Osteoblast (primary cell): Measurements from ENCODE around the gene SERP1. TPM values are rescaled to one million over a fixed set of nuclear protein-coding genes. Genes with fewer than 3 reads are reported as not detected.

Source experiments
- DNase-seq: peaks from one replicate; pipeline ENCODE4 v3.0.0; 2011; ENCODE audit warnings: low spot score, mixed read lengths; ENCODE audit not compliant: insufficient read length; ENCODE audit errors: missing footprints
- H2AFZ ChIP-seq: 2 replicates; pipeline ENCODE4 v1.6.0; 2011; ENCODE audit warnings: mild to moderate bottlenecking, low read length
- H3K27ac ChIP-seq: 2 replicates; pipeline ENCODE4 v1.5.1; 2011; ENCODE audit warnings: mild to moderate bottlenecking, low read depth, low read length, moderate library complexity
- H3K27me3 ChIP-seq: 2 replicates; pipeline ENCODE4 v1.6.0; 2012; ENCODE audit warnings: mild to moderate bottlenecking, control low read depth, inconsistent platforms, low read length, moderate library complexity; ENCODE audit not compliant: insufficient read depth
- H3K36me3 ChIP-seq: 2 replicates; pipeline ENCODE4 v1.5.1; 2011; ENCODE audit warnings: mild to moderate bottlenecking, low read length, control low read depth, moderate library complexity; ENCODE audit not compliant: insufficient read depth
- H3K4me1 ChIP-seq: 2 replicates; pipeline ENCODE4 v1.5.1; 2011; ENCODE audit warnings: mild to moderate bottlenecking, low read length, control low read depth, moderate library complexity; ENCODE audit not compliant: insufficient read depth
- H3K4me2 ChIP-seq: 2 replicates; pipeline ENCODE4 v1.6.0; 2011; ENCODE audit warnings: mild to moderate bottlenecking, low read length; ENCODE audit not compliant: insufficient read depth
- H3K4me3 ChIP-seq: fragments of 200-600 bp; sonication (generic); 3 replicates; pipeline ENCODE4 v1.5.1; 2012; ENCODE audit warnings: mild to moderate bottlenecking, low read length, inconsistent platforms; ENCODE audit not compliant: insufficient read depth
- H3K79me2 ChIP-seq: 2 replicates; pipeline ENCODE4 v1.6.0; 2012; ENCODE audit warnings: mild to moderate bottlenecking, low read length, control low read depth, inconsistent platforms; ENCODE audit not compliant: insufficient read depth
- H3K9me3 ChIP-seq: 2 replicates; pipeline ENCODE4 v1.5.1; 2011; ENCODE audit warnings: low read depth, low read length, control low read depth
- H4K20me1 ChIP-seq: 2 replicates; pipeline ENCODE4 v1.6.0; 2012; ENCODE audit warnings: mild to moderate bottlenecking, low read length, control low read depth; ENCODE audit not compliant: insufficient read depth
- total RNA-seq: library from RNA; depleted of rRNA; stranded (reverse); fragments of >200 nt; gene quantifications from 2 replicates; pipeline ENCODE4 v1.2.3, GENCODE V29; 2012
- TF ChIP-seq, protein P1 (sequence below): IDR thresholded peaks from 2 replicates; pipeline ENCODE4 v1.5.1; 2011; ENCODE audit warnings: mild to moderate bottlenecking, low read depth, low read length, moderate library complexity; ENCODE audit errors: extremely low read depth

SERP1 gene
- total RNA-seq, 1 donor: 124 TPM

DNA sequence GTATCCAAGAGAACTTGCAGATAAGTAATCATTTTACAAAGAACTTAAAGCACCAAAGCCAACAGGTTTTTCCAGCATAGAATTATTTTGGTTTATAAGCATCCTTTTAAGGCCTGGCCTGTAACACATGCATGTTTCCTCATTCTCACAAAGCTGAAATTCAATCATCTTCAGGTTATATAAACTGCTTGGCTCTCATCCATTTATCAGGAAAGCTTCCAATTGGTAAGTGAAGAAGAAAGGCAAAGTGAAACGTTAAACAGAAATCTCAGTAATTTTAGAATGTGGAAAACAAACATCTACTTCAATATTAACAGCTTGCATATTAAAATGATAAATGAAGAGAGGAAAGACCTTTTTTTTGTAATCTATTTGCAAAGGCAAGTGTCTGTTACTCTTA lies 1.6 kb downstream of the SERP1 start:
- peak overlapping the region; percentile 98 for H3K27ac ChIP-seq
- peak; percentile 42 for DNase-seq
- H3K27me3 ChIP-seq: no peaks in the 10 kb centered on the region
- H3K4me1 ChIP-seq: peaks cover 28% of the 10 kb centered on the region
- peak overlapping the region; percentile 88 for H3K4me2 ChIP-seq
- peaks cover 24% of the 10 kb centered on the region for H3K36me3 ChIP-seq
- H3K9me3 ChIP-seq: no peaks in the 10 kb centered on the region
- TF ChIP-seq, protein P1, sequence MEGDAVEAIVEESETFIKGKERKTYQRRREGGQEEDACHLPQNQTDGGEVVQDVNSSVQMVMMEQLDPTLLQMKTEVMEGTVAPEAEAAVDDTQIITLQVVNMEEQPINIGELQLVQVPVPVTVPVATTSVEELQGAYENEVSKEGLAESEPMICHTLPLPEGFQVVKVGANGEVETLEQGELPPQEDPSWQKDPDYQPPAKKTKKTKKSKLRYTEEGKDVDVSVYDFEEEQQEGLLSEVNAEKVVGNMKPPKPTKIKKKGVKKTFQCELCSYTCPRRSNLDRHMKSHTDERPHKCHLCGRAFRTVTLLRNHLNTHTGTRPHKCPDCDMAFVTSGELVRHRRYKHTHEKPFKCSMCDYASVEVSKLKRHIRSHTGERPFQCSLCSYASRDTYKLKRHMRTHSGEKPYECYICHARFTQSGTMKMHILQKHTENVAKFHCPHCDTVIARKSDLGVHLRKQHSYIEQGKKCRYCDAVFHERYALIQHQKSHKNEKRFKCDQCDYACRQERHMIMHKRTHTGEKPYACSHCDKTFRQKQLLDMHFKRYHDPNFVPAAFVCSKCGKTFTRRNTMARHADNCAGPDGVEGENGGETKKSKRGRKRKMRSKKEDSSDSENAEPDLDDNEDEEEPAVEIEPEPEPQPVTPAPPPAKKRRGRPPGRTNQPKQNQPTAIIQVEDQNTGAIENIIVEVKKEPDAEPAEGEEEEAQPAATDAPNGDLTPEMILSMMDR: no peak
- peaks cover 26% of the 10 kb centered on the region for H4K20me1 ChIP-seq
- H3K79me2 ChIP-seq: peaks cover 74% of the 10 kb centered on the region
- H2AFZ ChIP-seq: no peak overlapping the region
- H3K4me3 ChIP-seq: peak overlapping the region; percentile 90

GRCh38 chr3:150544041-150544440 lies 2.3 kb downstream of the SERP1 start:
- H3K4me3 ChIP-seq: peak overlapping the region; percentile 90

DNA sequence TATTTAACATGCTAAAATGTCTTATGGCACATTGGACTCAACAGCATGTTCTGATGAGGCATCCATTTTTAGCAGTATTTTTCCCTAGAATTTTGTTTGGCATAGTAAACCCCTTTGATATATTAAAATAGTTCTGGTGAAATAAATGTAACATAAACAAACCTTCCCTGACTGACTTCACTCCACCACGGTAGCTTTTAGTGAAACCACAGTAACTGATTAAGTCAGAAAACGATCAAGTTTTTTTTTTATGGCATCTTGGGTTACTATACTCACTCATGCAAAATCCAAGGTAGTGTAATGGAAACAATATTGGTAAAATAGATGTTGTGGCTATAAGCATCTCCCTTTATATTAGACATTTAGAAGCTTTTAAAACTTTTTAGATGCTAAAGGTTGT lies 2.8 kb downstream of the SERP1 start:
- Histone ChIP-seq H4K20me1 (peaks cover 26% of the 10 kb centered on the region), H3K79me2 (peaks cover 62% of the 10 kb centered on the region), H3K27me3 (no peaks in the 10 kb centered on the region), H3K4me3 (no peak overlapping the region), H3K27ac (peak overlapping the region; percentile 98), H3K4me2 (peak overlapping the region; percentile 88), H2AFZ (no peak overlapping the region), H3K9me3 (no peaks in the 10 kb centered on the region), H3K4me1 (peaks cover 28% of the 10 kb centered on the region), H3K36me3 (peaks cover 24% of the 10 kb centered on the region)
- DNase-seq: no peak
- TF ChIP-seq, protein P1: no peak

More at GRCh38 chr3:150544041-150544440, 2.3 kb downstream of the SERP1 start:
- Histone ChIP-seq H4K20me1 (peaks cover 26% of the 10 kb centered on the region), H3K36me3 (peaks cover 24% of the 10 kb centered on the region), H3K27me3 (no peaks in the 10 kb centered on the region), H3K4me1 (peaks cover 28% of the 10 kb centered on the region), H2AFZ (no peak overlapping the region), H3K27ac (peak overlapping the region; percentile 98), H3K9me3 (no peaks in the 10 kb centered on the region), H3K79me2 (peaks cover 67% of the 10 kb centered on the region), H3K4me2 (peak overlapping the region; percentile 88)
- TF ChIP-seq, protein P1: no peak
- DNase-seq: peak; percentile 81

DNA sequence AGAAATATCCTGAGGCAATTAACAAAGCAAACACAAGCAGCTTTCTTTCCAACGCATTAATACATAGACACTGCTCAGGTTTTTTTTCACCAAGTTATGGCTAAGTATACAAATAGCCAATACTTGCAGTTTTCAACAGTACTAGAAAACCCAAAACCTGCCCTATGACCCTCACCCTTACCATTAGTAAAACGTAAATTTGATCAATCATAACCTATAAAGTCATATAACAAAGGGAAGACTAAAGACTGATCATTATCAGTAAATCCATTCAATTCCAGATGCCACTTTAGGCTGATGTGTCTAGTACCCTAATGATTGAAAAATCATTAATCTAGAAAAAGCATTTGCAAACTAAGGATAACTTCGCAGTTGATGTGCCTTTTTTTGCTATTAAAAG lies 3.2 kb downstream of the SERP1 start:
- TF ChIP-seq, protein P1: no peak
- no peak overlapping the region for H3K4me3 ChIP-seq
- no peak for DNase-seq
- H3K27ac ChIP-seq: no peak overlapping the region
- H3K9me3 ChIP-seq: no peaks in the 10 kb centered on the region
- peaks cover 26% of the 10 kb centered on the region for H4K20me1 ChIP-seq
- peaks cover 28% of the 10 kb centered on the region for H3K4me1 ChIP-seq
- H3K79me2 ChIP-seq: peaks cover 58% of the 10 kb centered on the region
- H3K4me2 ChIP-seq: no peak overlapping the region
- no peaks in the 10 kb centered on the region for H3K27me3 ChIP-seq
- H2AFZ ChIP-seq: no peak overlapping the region
- H3K36me3 ChIP-seq: peaks cover 24% of the 10 kb centered on the region
